Effector memory CD8-positive, alpha-beta T cell (primary cell): ENCODE results near the gene GTF3C1.
"Not testable (repeated sequence)": the region's sequence is repeated elsewhere in the genome, so short reads cannot be mapped to it uniquely, and the experiment has no call there.

ENCODE experiments used
- ATAC-seq: fragments of 150-1000 bp; cut with Tn5 transposase; replicated peaks from 2 replicates; pipeline ENCODE4 v1.10.0; 2021; ENCODE audit warnings: mild to moderate bottlenecking, moderate library complexity
- DNase-seq, 3 experiments: peaks; one replicate each; pipeline ENCODE4 v3.0.0; 2021
- H3K27ac Mint-ChIP-seq, 2 donors: one replicate each; pipeline ENCODE4 v1.8.0; 2022; ENCODE audit warnings: mild to moderate bottlenecking in 2 of 2, mixed read lengths in 2 of 2, moderate library complexity in 2 of 2
- H3K27me3 Mint-ChIP-seq, 2 donors: one replicate each; pipeline ENCODE4 v1.8.0; 2022; ENCODE audit warnings: mixed read lengths in 2 of 2
- H3K36me3 Mint-ChIP-seq: one replicate; pipeline ENCODE4 v1.8.0; 2022; ENCODE audit warnings: mild to moderate bottlenecking, moderate library complexity, mixed read lengths; ENCODE audit not compliant: insufficient read depth
- H3K4me1 Mint-ChIP-seq, 2 donors: one replicate each; pipeline ENCODE4 v1.8.0; 2022; ENCODE audit warnings: low read depth in 2 of 2, mixed read lengths in 2 of 2
- H3K4me3 Mint-ChIP-seq, 2 donors: one replicate each; pipeline ENCODE4 v1.8.0; 2022; ENCODE audit warnings: mild to moderate bottlenecking in 2 of 2, mixed read lengths in 2 of 2, moderate library complexity in 2 of 2
- H3K9me3 Mint-ChIP-seq, 2 donors: one replicate each; pipeline ENCODE4 v1.8.0; 2022; ENCODE audit warnings: mixed read lengths in 2 of 2

The GTF3C1 gene

DNA sequence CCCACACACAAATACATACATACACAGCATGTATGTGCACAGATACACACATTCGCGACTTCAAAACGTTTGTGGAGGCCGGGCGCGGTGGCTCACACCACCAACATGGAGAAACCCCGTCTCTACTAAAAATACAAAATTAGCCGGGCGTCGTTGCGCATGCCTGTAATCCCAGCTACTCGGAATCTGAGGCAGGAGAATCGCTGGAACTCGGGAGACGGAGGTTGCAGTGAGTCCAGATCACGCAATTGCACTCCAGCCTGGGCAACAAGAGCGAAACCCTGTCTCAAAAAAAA lies 92.2 kb downstream of the GTF3C1 start:
- not testable (repeated sequence) for H3K4me3 Mint-ChIP-seq, H3K9me3 Mint-ChIP-seq, ATAC-seq, H3K27me3 Mint-ChIP-seq, DNase-seq
- Mint-ChIP-seq H3K36me3 (peaks cover 58% of the 10 kb centered on the region), H3K4me1 (peaks cover 37 to 41% of the 10 kb centered on the region in 2 donors), H3K27ac (peak overlapping the region; percentile 46 to 79)

DNA sequence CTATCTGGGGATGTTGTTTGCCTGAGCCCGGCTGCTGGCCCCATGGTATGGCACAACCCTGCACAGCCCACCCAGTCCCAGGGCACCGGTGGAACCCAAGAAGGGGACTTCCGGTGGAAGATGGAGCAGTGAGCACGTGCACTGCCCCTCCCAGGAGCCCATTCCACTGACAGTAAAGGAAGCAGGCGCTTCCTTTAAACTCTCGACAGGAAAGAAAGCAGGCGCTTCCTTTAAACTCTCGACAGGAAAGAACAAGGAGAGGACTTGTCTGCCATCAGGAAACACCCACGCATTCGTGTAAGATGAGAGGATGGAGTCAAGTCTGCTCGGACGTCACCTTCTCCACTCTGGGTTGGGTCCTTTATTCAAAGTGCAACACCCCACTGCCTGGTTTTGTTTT lies 94.0 kb downstream of the GTF3C1 start:
- ATAC-seq (no peak), DNase-seq (no peak)
- Mint-ChIP-seq H3K9me3 (no peaks in the 10 kb centered on the region), H3K4me3 (no peak overlapping the region), H3K27ac (peak overlapping the region; percentile 79), H3K27me3 (no peaks in the 10 kb centered on the region), H3K4me1 (peaks cover 43 to 48% of the 10 kb centered on the region in 2 donors), H3K36me3 (peaks cover 54% of the 10 kb centered on the region)

DNA sequence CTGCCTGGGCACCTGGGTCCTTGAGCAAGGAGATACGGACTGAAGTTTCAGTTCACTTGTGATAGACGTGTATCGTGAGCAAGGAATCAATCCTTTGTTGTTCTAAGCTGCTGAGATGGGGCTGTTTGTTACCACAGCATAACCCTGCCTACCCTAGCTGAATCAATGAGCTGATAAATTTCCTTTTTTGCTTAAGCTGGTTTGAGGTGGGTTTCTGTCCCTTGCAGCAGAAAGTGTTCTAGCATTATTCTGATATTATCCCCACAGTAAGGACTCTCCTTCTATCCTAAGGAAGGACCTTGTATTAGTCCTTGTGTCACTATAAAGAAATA lies 96.3 kb downstream of the GTF3C1 start:
- H3K9me3 Mint-ChIP-seq: no peaks in the 10 kb centered on the region
- ATAC-seq: no peak
- peak overlapping the region in 1 of 2 donors; percentile 96 for H3K27ac Mint-ChIP-seq
- H3K36me3 Mint-ChIP-seq: peaks cover 52% of the 10 kb centered on the region
- peaks cover 56 to 59% of the 10 kb centered on the region in 2 donors for H3K4me1 Mint-ChIP-seq
- H3K27me3 Mint-ChIP-seq: no peaks in the 10 kb centered on the region
- no peak for DNase-seq
- H3K4me3 Mint-ChIP-seq: no peak overlapping the region

DNA sequence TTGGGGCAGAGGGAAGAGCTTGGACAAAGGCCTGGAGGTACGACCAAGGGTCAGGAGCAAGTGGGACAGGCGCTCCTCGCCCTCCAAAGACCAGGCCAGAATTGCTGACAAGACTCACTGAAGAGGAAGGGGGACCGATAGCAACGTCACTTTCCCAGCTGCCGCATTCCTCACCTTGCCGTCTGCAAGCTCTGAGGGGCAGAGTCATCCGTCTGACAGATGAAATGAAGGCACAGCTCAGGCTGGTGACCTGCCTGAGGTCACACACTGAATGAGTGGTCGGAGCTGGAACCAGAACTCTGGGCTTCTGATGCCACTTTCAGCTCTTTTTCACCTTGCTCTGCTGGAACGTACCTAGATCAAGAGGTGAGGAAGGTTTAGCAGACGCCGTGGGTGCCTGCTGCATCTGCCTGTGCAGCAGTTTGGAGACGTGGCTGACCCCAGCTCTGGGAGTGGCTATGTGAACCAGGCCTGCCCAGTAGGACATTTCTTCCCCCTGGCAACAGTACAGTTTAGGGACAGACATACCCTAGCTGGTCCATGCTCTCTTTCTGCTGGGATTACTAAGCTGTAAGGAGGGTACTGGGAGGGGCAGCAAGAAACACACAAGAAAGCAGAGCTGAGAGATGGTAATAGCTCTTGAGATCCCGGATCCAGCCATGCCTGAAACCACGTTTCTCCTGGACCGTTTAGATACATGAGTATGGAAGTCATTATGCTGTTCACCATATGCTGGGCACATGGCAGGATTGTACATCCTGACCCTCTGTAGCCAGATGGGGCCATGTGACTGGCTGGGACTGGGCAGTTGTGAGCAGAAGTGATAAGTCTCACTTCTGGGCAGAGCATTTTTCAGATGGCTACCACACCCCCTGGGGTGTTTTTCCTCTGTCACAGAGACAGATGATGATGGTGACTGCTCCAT lies 96.9 kb downstream of the GTF3C1 start:
- H3K9me3 Mint-ChIP-seq: no peaks in the 10 kb centered on the region
- H3K4me1 Mint-ChIP-seq: peaks cover 63 to 65% of the 10 kb centered on the region in 2 donors
- DNase-seq: no peak
- no peak for ATAC-seq
- H3K4me3 Mint-ChIP-seq: no peak overlapping the region
- no peaks in the 10 kb centered on the region for H3K27me3 Mint-ChIP-seq
- peaks cover 54% of the 10 kb centered on the region for H3K36me3 Mint-ChIP-seq
- peak overlapping the region; percentile 96 to 97 for H3K27ac Mint-ChIP-seq

DNA sequence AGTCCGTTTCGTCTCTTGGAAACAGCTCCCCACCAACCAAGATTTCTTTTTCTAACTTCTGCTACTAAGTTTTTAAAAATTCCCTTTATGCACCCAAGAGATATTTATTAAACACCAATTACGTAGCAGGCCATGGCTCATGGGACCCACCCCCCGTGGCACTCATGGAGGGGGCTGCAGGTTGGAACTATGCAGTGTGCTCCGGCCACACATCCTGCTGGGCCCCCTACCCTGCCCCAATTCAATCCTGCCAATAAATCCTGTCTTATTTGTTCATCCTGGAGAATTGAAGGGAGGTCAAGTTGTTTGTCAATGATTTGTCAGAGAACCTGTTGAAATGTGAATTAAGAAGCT lies 99.5 kb downstream of the GTF3C1 start:
- no peak for ATAC-seq
- H3K4me3 Mint-ChIP-seq: peak overlapping the region; percentile 77 to 81
- peaks cover 74% of the 10 kb centered on the region for H3K36me3 Mint-ChIP-seq
- no peak for DNase-seq
- peaks cover 66 to 70% of the 10 kb centered on the region in 2 donors for H3K4me1 Mint-ChIP-seq
- H3K27ac Mint-ChIP-seq: peak overlapping the region; percentile 96 to 97
- no peaks in the 10 kb centered on the region for H3K27me3 Mint-ChIP-seq
- no peaks in the 10 kb centered on the region for H3K9me3 Mint-ChIP-seq

DNA sequence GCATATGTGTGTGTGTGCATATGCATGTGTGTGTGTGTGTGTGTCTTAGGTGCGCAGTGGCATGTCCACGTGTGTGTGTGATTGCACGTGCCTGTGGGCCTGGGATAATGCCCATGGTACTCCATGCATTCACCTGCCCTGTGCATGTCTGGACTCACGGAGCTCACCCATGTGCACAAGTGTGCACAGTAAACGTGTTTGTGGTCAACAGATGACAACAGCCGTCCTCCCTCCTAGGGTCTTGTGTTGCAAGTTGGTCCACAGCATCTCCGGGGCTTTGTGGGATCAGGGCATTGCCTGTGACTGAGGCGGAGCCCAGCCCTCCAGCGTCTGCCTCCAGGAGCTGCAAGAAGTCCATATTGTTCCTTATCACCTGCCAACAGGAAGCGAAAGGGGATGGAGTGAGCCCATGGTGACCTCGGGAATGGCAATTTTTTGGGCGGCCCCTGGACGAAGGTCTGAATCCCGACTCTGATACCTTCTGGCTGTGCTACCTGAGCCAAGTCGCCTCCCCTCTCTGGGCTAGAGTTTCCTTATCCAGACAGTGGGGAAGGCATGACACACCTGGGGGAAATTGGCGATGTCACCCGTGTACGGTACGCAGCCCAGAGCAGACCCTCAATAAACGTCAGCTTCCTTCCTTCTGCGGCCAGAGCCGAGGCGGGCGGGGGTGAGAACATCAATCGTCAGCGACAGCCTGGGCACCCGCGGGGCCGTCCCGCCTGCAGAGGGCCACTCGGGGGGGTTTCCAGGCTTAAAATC lies 100.1 kb downstream of the GTF3C1 start:
- ATAC-seq: peak; percentile 73
- Mint-ChIP-seq H3K4me1 (peaks cover 68 to 71% of the 10 kb centered on the region in 2 donors), H3K27ac (peak overlapping the region; percentile 96 to 97), H3K36me3 (peaks cover 78% of the 10 kb centered on the region), H3K4me3 (peak overlapping the region; percentile 77 to 81), H3K9me3 (no peaks in the 10 kb centered on the region), H3K27me3 (no peaks in the 10 kb centered on the region)
- DNase-seq: peak; percentile 89 to 90 (median 89)

DNA sequence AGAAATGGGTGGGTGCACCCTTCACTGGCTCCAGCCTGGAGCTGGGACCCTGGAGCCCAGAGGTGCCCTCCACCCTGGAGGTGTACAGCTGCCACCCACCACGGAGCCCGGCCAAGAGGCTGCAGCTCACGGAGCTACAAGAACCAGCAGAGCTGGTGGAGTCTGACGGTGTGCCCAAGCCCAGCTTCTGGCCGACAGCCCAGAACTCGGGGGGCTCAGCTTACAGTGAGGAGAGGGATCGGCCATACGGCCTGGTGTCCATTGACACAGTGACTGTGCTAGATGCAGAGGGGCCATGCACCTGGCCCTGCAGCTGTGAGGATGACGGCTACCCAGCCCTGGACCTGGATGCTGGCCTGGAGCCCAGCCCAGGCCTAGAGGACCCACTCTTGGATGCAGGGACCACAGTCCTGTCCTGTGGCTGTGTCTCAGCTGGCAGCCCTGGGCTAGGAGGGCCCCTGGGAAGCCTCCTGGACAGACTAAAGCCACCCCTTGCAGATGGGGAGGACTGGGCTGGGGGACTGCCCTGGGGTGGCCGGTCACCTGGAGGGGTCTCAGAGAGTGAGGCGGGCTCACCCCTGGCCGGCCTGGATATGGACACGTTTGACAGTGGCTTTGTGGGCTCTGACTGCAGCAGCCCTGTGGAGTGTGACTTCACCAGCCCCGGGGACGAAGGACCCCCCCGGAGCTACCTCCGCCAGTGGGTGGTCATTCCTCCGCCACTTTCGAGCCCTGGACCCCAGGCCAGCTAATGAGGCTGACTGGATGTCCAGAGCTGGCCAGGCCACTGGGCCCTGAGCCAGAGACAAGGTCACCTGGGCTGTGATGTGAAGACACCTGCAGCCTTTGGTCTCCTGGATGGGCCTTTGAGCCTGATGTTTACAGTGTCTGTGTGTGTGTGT lies 100.9 kb downstream of the GTF3C1 start:
- Mint-ChIP-seq H3K27ac (peak overlapping the region; percentile 96 to 97), H3K4me3 (peak overlapping the region; percentile 77 to 81), H3K4me1 (peaks cover 67 to 68% of the 10 kb centered on the region in 2 donors), H3K36me3 (peaks cover 82% of the 10 kb centered on the region), H3K27me3 (no peaks in the 10 kb centered on the region), H3K9me3 (no peaks in the 10 kb centered on the region)
- no peak for ATAC-seq
- DNase-seq: no peak

DNA sequence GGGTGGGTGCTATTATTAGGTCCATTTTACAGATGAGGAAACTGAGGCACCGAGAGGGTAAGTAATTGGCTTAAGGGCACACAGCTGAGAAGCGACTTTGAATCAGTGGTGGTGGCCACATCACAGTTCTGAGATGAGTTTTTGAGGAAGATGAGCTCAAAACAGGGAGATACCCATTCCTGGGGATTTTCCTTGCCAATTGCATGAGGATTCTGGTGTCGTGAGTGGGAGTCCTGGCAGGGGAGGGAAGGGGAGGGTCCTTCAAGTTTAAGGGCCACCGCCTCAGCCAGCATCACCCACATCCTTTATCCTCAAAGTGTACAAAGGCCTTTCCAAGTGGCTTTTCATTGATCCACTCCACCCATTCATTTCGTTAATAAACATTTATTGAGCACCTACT lies 102.4 kb downstream of the GTF3C1 start:
- peak overlapping the region; percentile 70 to 74 for H3K4me3 Mint-ChIP-seq

DNA sequence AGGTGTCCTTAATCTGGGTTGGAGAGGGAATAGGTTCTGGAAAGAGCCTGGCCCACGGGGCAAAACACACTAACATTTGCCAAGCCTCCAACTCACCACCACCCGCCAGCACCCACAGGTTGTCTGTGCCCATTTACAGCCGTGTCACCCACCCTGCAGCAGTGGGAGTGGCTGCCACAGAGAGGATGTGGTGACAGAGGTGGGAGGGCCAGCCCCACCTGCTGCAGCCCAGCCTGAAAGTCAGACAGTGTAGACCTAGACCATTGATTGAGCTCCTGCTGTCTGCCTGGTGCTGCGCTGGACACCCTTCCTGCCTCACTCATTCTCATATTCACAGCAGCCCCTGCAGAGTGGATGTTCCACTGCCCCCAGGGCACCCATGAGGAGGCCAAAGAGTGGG lies 103.0 kb downstream of the GTF3C1 start:
- peak; percentile 85 to 88 (median 87) for DNase-seq
- ATAC-seq: peak; percentile 76
- peak overlapping the region; percentile 70 to 74 for H3K4me3 Mint-ChIP-seq
- H3K36me3 Mint-ChIP-seq: peaks cover 82% of the 10 kb centered on the region
- peaks cover 57 to 63% of the 10 kb centered on the region in 2 donors for H3K4me1 Mint-ChIP-seq
- H3K9me3 Mint-ChIP-seq: no peaks in the 10 kb centered on the region
- peak overlapping the region; percentile 96 to 97 for H3K27ac Mint-ChIP-seq
- no peaks in the 10 kb centered on the region for H3K27me3 Mint-ChIP-seq

More for the DNA sequence above, 102.4 kb downstream of the GTF3C1 start:
- Mint-ChIP-seq H3K36me3 (peaks cover 87% of the 10 kb centered on the region), H3K9me3 (no peaks in the 10 kb centered on the region), H3K4me1 (peaks cover 62 to 69% of the 10 kb centered on the region in 2 donors), H3K27ac (peak overlapping the region; percentile 96 to 97), H3K27me3 (no peaks in the 10 kb centered on the region)
- DNase-seq (no peak), ATAC-seq (no peak)

DNA sequence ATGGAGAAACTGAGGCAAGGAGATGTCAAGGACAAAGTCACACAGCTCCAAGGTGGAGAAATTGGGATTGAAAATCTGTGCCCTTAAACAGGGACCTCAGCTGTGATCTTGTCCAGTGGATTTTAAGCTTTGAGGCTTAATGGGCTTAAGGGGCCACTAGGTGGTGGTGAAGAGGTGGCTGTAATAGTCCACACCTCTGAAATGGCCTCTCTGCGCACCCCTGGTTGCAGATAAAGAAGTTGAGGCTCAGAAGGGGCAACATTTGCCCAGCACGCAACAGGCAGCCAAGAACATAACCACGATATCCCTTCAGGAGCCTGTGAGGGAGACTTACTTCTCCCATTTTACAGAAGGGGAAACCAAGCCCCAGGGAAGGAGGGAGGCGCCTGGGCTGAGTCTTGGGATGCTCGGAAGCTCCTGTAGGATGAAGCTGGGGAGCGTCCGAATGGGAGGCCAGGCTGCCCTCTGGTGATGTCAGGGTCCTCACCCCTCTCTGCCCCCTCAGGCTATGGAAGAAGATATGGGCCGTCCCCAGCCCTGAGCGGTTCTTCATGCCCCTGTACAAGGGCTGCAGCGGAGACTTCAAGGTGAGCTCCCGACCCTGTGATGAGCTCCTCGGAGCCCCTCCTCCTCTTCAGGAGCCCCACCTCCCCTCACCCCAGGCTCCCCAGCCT lies 104.1 kb downstream of the GTF3C1 start:
- Mint-ChIP-seq H3K27ac (peak overlapping the region; percentile 96 to 97), H3K36me3 (peaks cover 87% of the 10 kb centered on the region), H3K4me3 (peak overlapping the region; percentile 70 to 74), H3K9me3 (no peaks in the 10 kb centered on the region), H3K4me1 (peaks cover 48 to 54% of the 10 kb centered on the region in 2 donors), H3K27me3 (no peaks in the 10 kb centered on the region)
- ATAC-seq (no peak), DNase-seq (no peak)

DNA sequence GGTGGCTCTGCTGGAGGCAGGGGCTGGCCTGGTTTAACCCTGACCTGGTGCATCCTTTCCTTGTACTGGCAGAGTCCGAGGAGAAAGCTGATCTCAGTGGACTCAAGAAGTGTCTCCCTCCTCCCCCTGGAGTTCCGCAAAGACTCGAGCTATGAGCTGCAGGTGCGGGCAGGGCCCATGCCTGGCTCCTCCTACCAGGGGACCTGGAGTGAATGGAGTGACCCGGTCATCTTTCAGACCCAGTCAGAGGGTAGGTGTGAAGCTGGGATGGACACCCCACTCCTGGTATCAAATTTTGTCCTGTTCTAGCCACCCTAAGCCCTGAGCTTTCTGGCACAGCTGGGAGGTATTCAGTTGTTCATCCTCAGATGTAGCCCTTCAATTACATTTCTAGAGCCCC lies 105.2 kb downstream of the GTF3C1 start:
- no peak for ATAC-seq
- Mint-ChIP-seq H3K4me3 (no peak overlapping the region), H3K9me3 (no peaks in the 10 kb centered on the region), H3K27me3 (no peaks in the 10 kb centered on the region), H3K27ac (peak overlapping the region; percentile 96 to 97), H3K36me3 (peaks cover 82% of the 10 kb centered on the region), H3K4me1 (peaks cover 37 to 48% of the 10 kb centered on the region in 2 donors)
- no peak for DNase-seq

DNA sequence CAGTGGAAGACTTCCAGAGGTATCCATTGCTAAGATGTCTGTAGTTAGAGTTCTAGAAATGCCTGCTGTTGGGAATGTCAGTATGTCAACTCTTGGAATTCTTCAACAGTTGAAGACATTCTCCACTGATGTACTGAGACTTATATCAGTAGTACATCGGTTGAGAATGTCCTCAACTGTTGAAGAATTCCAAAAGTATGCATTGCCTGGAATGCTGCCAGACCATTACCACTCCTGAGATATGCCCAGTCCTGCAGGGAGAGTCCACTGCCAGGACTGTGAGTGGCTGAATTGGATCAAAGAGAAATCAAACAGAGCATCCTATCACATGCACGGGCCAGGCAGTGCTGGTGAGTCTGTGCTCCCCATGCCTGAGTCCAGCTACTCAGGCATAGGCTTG lies 105.7 kb downstream of the GTF3C1 start:
- peak overlapping the region in 1 of 2 donors; percentile 18 for H3K4me3 Mint-ChIP-seq
- peak overlapping the region; percentile 50 to 97 for H3K27ac Mint-ChIP-seq
- H3K9me3 Mint-ChIP-seq: no peaks in the 10 kb centered on the region
- H3K27me3 Mint-ChIP-seq: no peaks in the 10 kb centered on the region
- no peak for ATAC-seq
- DNase-seq: no peak
- H3K4me1 Mint-ChIP-seq: peaks cover 37 to 48% of the 10 kb centered on the region in 2 donors
- H3K36me3 Mint-ChIP-seq: peaks cover 83% of the 10 kb centered on the region
